ENCODE results near the gene WNT1. TPM values are rescaled to one million over a fixed set of nuclear protein-coding genes. Genes with fewer than 3 reads are reported as not detected.

WNT1 gene
- total and polyA plus RNA-seq, 10 of the 15 experiments (the other 5 are each of a cell fraction or from before 2014, with no cell fraction given), result not detected

GRCh38 chr12:48968467-48968866 is 9.7 kb upstream of the WNT1 start:
- RAD21 ChIA-PET (ENCODE audit: unreplicated experiment), result interaction anchor here (0.7 to 4.3 kb wide), 10 partner anchors 9 to 116 kb away, joined by 3 to 35 read pairs (median 6); partner anchors contain the start of genes ARF3, DDX23, FKBP11 and WNT1
- peak; percentile 19; the same call in 1 of the 2 replicates for TF ChIP-seq IKZF1 (conservative IDR thresholded peaks at IDR 0.05)
- TF ChIP-seq, protein P1, sequence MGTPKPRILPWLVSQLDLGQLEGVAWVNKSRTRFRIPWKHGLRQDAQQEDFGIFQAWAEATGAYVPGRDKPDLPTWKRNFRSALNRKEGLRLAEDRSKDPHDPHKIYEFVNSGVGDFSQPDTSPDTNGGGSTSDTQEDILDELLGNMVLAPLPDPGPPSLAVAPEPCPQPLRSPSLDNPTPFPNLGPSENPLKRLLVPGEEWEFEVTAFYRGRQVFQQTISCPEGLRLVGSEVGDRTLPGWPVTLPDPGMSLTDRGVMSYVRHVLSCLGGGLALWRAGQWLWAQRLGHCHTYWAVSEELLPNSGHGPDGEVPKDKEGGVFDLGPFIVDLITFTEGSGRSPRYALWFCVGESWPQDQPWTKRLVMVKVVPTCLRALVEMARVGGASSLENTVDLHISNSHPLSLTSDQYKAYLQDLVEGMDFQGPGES (IDR thresholded peaks at IDR 0.05), result no peak
- TF ChIP-seq, protein P2, sequence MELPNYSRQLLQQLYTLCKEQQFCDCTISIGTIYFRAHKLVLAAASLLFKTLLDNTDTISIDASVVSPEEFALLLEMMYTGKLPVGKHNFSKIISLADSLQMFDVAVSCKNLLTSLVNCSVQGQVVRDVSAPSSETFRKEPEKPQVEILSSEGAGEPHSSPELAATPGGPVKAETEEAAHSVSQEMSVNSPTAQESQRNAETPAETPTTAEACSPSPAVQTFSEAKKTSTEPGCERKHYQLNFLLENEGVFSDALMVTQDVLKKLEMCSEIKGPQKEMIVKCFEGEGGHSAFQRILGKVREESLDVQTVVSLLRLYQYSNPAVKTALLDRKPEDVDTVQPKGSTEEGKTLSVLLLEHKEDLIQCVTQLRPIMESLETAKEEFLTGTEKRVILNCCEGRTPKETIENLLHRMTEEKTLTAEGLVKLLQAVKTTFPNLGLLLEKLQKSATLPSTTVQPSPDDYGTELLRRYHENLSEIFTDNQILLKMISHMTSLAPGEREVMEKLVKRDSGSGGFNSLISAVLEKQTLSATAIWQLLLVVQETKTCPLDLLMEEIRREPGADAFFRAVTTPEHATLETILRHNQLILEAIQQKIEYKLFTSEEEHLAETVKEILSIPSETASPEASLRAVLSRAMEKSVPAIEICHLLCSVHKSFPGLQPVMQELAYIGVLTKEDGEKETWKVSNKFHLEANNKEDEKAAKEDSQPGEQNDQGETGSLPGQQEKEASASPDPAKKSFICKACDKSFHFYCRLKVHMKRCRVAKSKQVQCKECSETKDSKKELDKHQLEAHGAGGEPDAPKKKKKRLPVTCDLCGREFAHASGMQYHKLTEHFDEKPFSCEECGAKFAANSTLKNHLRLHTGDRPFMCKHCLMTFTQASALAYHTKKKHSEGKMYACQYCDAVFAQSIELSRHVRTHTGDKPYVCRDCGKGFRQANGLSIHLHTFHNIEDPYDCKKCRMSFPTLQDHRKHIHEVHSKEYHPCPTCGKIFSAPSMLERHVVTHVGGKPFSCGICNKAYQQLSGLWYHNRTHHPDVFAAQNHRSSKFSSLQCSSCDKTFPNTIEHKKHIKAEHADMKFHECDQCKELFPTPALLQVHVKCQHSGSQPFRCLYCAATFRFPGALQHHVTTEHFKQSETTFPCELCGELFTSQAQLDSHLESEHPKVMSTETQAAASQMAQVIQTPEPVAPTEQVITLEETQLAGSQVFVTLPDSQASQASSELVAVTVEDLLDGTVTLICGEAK (IDR thresholded peaks at IDR 0.05; ENCODE audit: borderline replicate concordance), result no peak
- TF ChIP-seq CREB1 (IDR thresholded peaks at IDR 0.05; ENCODE audit: low read depth), result 0 out of 2 replicates have a peak, but pooled peaks have one; percentile 25
- peak; percentile 32; the same call in 1 of the 2 replicates for TF ChIP-seq CREM (IDR thresholded peaks at IDR 0.05; ENCODE audit: low read depth)
- no peak for TF ChIP-seq SREBF1 (IDR thresholded peaks at IDR 0.05; ENCODE audit: low read length)
- TF ChIP-seq HCFC1 (IDR thresholded peaks at IDR 0.05; ENCODE audit: low read length), result no peak
- TF ChIP-seq TCF3 (IDR thresholded peaks at IDR 0.05; ENCODE audit: borderline replicate concordance, insufficient read depth, low read depth, low read length), result no peak
- TF ChIP-seq TBL1XR1 (IDR thresholded peaks at IDR 0.05; ENCODE audit: low read depth, low read length), result no peak; the same call in 1 of the 2 replicates
- no peak for TF ChIP-seq PAX8 (IDR thresholded peaks at IDR 0.05)
- no peak for TF ChIP-seq RFX5 (IDR thresholded peaks at IDR 0.05; ENCODE audit: low read depth, low read length)
- no peak for TF ChIP-seq MTA3 (IDR thresholded peaks at IDR 0.05; ENCODE audit: borderline replicate concordance, low read length)
- no peak for TF ChIP-seq RB1 (IDR thresholded peaks at IDR 0.05; ENCODE audit: borderline replicate concordance)
- TF ChIP-seq USF1 (IDR thresholded peaks at IDR 0.05; ENCODE audit: borderline replicate concordance, extremely low read length, insufficient read depth, low read depth, low read length), result no peak
- TF ChIP-seq IRF4 (IDR thresholded peaks at IDR 0.05; ENCODE audit: low read depth, low read length), result peak; percentile 76
- TF ChIP-seq SKIL (IDR thresholded peaks at IDR 0.05; ENCODE audit: low read depth, poor library complexity, severe bottlenecking), result no peak
- TF ChIP-seq WRNIP1 (IDR thresholded peaks at IDR 0.05; ENCODE audit: borderline replicate concordance, low read depth, low read length), result no peak

More at GRCh38 chr12:48968467-48968866, 9.7 kb upstream of the WNT1 start:
- DNase-seq (ENCODE audit: low read depth, low spot score) (no peak), ATAC-seq (peak; percentile 35), FAIRE-seq (no peak)
- no peaks in the 10 kb centered on the region for H4K20me1 ChIP-seq (ENCODE audit: control insufficient read depth, insufficient read depth)
- BruUV-seq (replicated peaks), result no TSS peak
- no peaks in the 10 kb centered on the region for H3K79me2 ChIP-seq (ENCODE audit: control insufficient read depth, insufficient read depth, low read length)
- H3K27ac ChIP-seq (ENCODE audit: control insufficient read depth, insufficient read depth), result no peak overlapping the region
- POLR2A ChIA-PET, result interaction anchor here (0.9 to 7.4 kb wide), 6 partner anchors 9 to 43 kb away, joined by 3 to 86 read pairs (median 4); partner anchors contain the start of genes ARF3, FKBP11 and WNT1
- CTCF ChIA-PET, result interaction anchor here (0.5 to 7.1 kb wide), 21 partner anchors 8 to 247 kb away, joined by 3 to 65 read pairs (median 4); partner anchors contain the start of genes ARF3, FKBP11 and WNT1
- no peak overlapping the region for H2AFZ ChIP-seq (ENCODE audit: control insufficient read depth, low read depth, low read length)
- peaks cover 47% of the 10 kb centered on the region for H3K4me1 ChIP-seq (ENCODE audit: control insufficient read depth, insufficient read depth, low read length)
- SMC1A ChIA-PET (ENCODE audit: uncharacterized antibody, unreplicated experiment), result interaction anchor here (0.6 to 3.8 kb wide), 13 partner anchors 8 to 190 kb away, joined by 3 to 18 read pairs (median 5); partner anchors contain the start of genes ARF3, FKBP11, RND1 and WNT1
- H3K4me3 ChIP-seq, result no peak overlapping the region
- intact Hi-C loops (cut with micrococcal nuclease; ENCODE audit: unreplicated experiment) (no loop called here), in situ Hi-C loops (cut with MboI) (no loop called here)
- H3K36me3 ChIP-seq (ENCODE audit: control insufficient read depth in 2 of 2, insufficient read depth in 2 of 2, low read length in 1 of 2), result no peaks in the 10 kb centered on the region
- 3% methylated on average over 3 of the region's 3 CpGs for WGBS (ENCODE audit: insufficient coverage, insufficient replicate concordance, low lambda C conversion rate, missing lambda C conversion rate)
- no peak overlapping the region for H3K9ac ChIP-seq (ENCODE audit: control insufficient read depth, insufficient read depth, low read length)
- H3K4me2 ChIP-seq (ENCODE audit: control insufficient read depth, insufficient read depth), result no peak overlapping the region; the same call in 1 of the 2 replicates
- peaks cover 15 to 24% of the 10 kb centered on the region in 2 experiments for H3K27me3 ChIP-seq (replicated peaks in 1 of 2; ENCODE audit: control insufficient read depth in 2 of 2, insufficient read depth in 2 of 2, low read length in 1 of 2)
- H3K9me3 ChIP-seq (replicated peaks; ENCODE audit: control insufficient read depth, insufficient read depth, low read length), result no peaks in the 10 kb centered on the region

Measured in GM12878 (cell line).